Kidney capillary endothelial cell (primary cell): ENCODE data around the gene TEX22.

Experiments used
- DNase-seq: peaks from one replicate; pipeline ENCODE4 v3.0.0-alpha.2; 2018; ENCODE audit warnings: low spot score

The TEX22 gene

DNA sequence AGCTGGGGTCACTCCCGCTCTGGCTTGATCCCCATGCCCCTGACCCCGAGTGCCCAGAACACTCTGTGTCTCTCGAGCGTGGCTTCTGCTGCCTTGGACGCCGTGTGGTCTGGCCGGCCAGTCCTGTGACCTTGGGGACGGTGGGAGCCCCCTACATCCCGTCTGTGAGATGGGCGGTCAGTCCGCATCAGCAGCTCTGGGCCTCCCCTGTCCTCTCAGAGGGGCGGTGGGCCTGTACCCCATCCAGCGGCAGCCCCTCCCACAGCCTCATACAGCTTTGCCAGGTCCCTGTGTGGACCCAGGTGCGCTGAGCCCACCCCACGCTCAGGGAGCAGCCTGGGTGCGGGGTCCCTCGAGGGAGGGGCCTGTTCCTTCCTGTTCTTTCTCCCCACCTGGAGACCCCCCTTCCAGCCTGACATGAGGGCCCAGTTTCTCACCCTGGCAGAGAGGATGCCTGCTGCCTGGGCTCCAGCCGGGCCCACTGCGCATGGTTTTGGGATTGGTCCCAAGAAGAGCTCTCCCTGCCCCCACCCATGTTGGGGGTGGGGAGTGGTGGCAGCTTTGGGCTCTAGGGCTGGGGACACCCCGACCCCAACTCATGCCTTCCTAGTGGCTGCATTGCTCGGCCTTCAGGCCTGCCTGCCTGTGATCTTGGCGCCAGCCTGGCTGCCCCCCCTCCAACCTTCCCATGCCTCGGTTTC, 22.8 kb downstream of the TEX22 start:
- no peak for DNase-seq

GRCh38 chr14:105421723-105422615, 23.6 kb downstream of the TEX22 start:
- no peak for DNase-seq

- DNase-seq, result no peak
These were observed 24.6 kb downstream of the TEX22 start for GRCh38 chr14:105422695-105423487.

GRCh38 chr14:105423488-105424195, 25.3 kb downstream of the TEX22 start:
- no peak for DNase-seq

DNA sequence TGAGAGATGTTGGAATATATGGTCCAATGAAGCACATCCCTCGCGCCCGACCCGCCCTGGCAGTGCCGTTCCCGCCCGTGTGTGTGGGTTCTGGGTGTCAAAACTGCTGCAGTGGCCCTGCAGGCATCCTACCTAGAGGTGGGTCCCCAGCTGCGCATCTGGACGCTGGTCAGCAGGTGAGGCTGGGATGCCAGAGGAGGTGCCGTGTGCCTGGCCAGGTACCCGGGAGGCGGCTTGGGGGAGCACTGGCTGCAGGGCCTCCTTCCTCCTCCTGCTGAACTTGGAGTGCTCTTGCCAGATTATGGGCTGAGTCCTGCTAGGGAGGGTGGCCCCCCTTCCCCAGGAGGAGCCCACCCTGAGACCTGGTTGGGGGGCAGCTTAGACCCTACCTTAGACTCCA, 26.5 kb downstream of the TEX22 start:
- DNase-seq, result no peak

DNA sequence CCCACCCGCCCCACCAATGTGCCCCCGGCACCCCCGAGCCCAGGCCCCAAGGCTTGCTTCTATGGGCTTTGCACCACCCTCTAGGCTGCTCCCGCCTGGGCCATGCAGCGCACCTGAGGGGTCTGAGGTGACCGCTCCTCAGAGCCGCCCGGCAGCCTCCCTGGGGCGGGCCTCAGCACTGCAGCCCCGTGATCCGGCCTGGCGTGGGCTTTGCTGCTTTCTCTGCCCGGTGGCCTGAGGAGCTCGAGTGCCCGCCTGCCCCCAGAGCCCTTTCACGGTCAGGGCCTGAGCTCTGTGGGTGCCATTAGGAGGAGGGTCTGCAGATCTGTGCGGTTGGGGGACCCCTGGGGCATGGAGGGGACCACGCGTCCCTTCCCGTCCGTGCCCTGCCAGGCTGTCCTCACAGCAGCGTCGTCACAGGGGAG, 27.5 kb downstream of the TEX22 start:
- DNase-seq, result no peak

DNA sequence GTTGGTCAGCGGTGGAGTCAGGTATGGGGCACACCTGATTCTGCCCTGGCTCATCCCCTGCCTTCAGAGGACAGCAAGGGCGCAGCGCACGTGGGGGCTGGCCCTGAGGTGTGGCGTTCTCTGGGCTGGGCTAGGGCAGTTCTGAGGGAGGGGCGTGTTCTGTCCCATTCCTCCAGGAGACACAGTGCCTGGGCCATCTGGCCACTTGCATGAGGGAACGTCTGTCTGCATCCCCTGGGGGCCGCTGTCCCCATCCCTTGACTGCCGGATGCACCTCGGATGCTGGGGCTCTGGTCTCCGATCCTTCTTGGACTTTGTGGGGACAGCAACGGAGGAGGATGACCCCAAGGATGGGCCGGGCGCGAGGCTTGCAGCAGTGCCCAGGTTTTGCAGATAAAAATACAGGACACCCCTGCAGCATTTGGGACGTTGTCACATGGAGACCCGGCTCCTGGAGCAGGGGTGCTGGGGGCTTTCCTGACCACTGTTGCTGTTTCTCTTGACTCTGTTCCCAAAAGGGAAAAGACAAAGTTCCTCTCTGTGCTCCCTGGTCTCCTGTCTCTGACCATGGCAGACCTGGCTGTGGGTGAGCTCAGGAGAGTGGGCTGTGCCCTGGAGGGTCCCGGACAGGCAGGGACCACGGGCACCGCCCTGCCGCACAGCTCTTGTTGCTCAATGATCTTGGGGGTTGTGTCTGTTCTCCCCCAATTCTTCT, 28.2 kb downstream of the TEX22 start:
- DNase-seq, result no peak

GRCh38 chr14:105427412-105427811, 29.1 kb downstream of the TEX22 start:
- DNase-seq, result no peak

GRCh38 chr14:105427936-105428485, 29.7 kb downstream of the TEX22 start:
- no peak for DNase-seq

GRCh38 chr14:105430042-105430441, 31.7 kb downstream of the TEX22 start:
- DNase-seq, result peak; percentile 46

- peak; percentile 63 for DNase-seq
These were observed 32.2 kb downstream of the TEX22 start for GRCh38 chr14:105430565-105430964.

GRCh38 chr14:105431256-105431655, 32.9 kb downstream of the TEX22 start:
- DNase-seq, result no peak

DNA sequence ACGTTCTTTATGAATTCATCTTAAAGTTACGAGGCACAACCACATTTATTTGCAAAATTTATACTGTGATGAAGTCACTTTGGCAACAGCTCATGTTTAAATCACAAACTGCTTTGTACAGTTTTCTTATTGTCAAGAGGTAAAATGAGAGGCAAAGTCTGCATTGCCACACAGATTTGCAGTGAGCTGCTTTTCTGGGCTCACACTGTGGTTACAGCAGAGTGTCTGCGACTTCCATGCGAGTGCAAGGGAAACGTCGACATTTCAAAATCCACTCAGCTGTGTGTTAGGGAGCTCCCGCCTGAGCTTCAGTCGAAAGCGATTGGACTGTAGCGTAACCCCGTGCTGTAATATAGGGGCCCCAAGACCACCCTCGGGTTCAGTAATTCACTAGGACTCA, 34.3 kb downstream of the TEX22 start:
- no peak for DNase-seq

DNA sequence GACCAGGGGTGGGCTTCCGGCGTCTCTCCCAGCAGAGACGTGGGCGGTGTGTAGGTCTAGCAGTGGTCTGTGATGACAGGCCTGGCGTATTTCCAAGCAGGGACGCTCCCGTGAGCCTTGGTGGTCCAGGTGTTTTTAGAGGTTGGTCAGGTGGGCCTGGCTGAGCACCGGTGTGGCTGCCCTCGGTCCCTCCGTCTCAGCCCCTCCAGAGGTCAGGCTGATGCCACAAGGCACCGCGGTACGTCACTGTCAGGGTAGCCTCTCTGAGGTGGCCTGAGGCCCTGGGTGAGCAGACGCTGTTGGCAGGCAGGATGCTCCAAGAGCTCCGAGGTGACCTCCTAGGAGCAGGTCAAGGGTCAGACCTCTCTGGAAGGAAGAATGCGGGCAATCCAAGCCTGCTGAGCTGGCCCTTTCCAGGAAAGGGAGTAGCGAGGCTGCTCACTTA, 34.8 kb downstream of the TEX22 start:
- DNase-seq, result no peak

DNA sequence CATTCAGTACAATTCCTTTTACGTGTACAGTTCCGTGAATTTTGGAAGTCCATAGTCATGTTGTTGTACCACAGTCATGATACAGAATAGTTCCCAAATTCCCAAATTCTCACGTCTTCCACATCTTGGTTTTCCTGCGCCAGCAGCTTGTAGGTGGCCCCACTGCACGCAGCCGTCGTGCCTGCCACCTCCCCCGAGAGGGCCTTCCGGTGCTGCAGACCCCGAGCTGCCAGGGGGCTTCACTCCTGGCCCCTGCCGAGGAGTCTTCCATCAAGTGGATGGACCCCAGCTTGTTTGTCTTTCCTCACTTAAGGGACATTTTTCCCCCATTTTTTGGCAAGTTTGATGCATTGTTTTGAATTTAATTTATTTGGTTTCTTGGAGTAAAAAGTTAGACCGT, 38.1 kb downstream of the TEX22 start:
- no peak for DNase-seq

DNA sequence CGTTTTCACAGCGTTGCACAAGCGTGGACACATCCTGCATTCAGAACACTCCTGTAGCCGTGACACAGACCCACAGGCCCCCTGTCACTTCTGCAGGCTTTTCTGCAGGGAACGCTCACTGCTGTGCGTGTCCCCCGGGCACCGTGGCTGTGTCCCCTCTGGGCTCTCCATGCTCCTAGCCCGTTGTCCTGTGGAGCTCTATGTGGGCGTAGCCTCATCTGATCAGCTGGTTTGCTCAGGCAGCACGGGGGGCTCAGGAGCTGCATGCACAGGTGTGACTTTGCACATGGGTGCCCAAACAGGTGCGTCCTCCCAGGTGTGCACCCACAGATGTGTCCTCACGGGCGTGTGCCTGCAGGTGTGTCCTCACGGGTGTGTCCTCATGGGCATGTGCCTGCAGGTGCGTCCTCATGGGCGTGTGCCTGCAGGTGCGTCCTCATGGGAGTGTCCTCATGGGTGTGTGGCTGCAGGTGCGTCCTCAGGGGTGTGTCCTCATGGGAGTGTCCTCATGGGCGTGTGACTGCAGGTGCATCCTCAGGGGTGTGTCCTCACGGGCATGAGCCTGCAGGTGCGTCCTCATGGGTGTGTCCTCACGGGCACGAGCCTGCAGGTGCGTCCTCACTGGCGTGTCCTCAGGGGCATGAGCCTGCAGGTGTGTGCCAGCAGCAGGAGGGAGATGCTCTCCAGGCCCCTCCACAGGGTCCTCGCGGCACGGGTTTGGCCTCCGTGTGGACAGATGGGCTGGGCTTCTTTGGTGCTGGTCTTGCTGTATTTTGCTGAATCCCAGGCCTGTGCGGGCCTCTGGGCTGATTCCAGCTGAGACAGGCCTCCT, 38.8 kb downstream of the TEX22 start:
- DNase-seq, result no peak

DNA sequence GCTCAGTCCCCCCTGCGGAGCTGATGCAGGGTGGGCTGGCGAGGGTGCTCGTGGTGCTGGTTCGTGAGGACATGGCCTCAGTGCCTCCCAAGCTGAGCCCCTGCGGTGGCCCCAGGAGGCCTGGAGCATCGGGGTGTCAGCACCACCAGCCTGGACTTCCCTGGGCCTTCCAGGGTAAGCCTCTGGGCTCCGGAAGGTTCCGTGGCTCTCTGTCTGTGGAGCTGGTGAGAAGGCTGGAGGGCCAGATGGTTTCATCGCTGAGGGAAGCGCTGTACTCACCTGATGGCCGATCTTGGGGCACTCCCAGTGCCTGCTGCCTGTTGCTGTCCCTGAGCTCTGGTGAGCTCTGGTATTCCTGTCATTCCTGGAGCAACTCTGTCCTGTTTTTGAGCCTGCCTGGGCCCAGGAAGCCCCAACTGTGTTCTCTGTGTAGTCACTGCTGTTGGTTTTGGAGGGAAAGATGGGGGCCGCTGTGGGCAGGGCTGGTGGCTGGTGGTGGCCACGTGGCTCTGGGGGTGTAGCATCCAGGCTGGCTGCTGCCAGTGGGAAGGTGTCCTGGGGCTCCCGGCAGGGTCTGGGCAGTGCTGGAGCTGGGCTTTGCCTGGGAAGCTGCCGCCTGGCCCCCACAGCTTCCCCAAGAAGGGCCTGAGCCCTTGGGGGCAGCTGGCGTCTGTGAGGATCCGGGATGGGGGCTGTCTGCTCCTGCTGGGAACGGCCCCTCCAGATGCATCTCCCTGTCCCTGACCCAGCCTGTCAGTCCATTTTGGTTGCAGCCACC, 39.6 kb downstream of the TEX22 start:
- no peak for DNase-seq

- no peak for DNase-seq
These were observed 40.8 kb downstream of the TEX22 start for GRCh38 chr14:105439179-105439578.
